ENCODE data around the gene CACNB2.

CACNB2 gene

GRCh38 chr10:18345308-18345707, 205.1 kb downstream of the CACNB2 start:
- Histone ChIP-seq H3K27ac (ENCODE audit: low read length) (no peak overlapping the region), H3K4me3 (ENCODE audit: low read length) (no peak overlapping the region), H3K36me3 (replicated peaks; ENCODE audit: low read depth, low read length) (no peaks in the 10 kb centered on the region), H3K9ac (ENCODE audit: low read length) (no peak overlapping the region), H4K20me1 (ENCODE audit: insufficient read depth, low read length) (no peaks in the 10 kb centered on the region), H3K4me2 (ENCODE audit: low read length) (no peak overlapping the region), H3K4me1 (ENCODE audit: low read length) (no peaks in the 10 kb centered on the region), H3K27me3 (ENCODE audit: low read depth, low read length) (no peaks in the 10 kb centered on the region), H3K9me3 (ENCODE audit: insufficient read depth, low read length) (no peaks in the 10 kb centered on the region), H2AFZ (ENCODE audit: low read depth, low read length) (no peak overlapping the region), H3K79me2 (ENCODE audit: low read length) (no peaks in the 10 kb centered on the region)
- no peak for TF ChIP-seq EZH2phosphoT487 (IDR thresholded peaks at IDR 0.05; ENCODE audit: low read depth)
- TF ChIP-seq CTCF (IDR thresholded peaks at IDR 0.05; ENCODE audit: low read depth, low read length), result no peak

- Histone ChIP-seq H3K36me3 (replicated peaks; ENCODE audit: low read depth, low read length) (no peaks in the 10 kb centered on the region), H2AFZ (ENCODE audit: low read depth, low read length) (no peak overlapping the region), H3K4me3 (ENCODE audit: low read length) (no peak overlapping the region), H3K4me1 (ENCODE audit: low read length) (no peaks in the 10 kb centered on the region), H3K9ac (ENCODE audit: low read length) (no peak overlapping the region), H3K4me2 (ENCODE audit: low read length) (no peak overlapping the region), H3K27me3 (ENCODE audit: low read depth, low read length) (no peaks in the 10 kb centered on the region), H4K20me1 (ENCODE audit: insufficient read depth, low read length) (no peaks in the 10 kb centered on the region), H3K9me3 (ENCODE audit: insufficient read depth, low read length) (peaks cover 8% of the 10 kb centered on the region; the same call in 1 of the 2 replicates), H3K27ac (ENCODE audit: low read length) (no peak overlapping the region), H3K79me2 (ENCODE audit: low read length) (no peaks in the 10 kb centered on the region)
- TF ChIP-seq EZH2phosphoT487 (IDR thresholded peaks at IDR 0.05; ENCODE audit: low read depth) (no peak), CTCF (IDR thresholded peaks at IDR 0.05; ENCODE audit: low read depth, low read length) (no peak)
Measured at GRCh38 chr10:18350340-18350739, 210.1 kb downstream of the CACNB2 start.

- Histone ChIP-seq H3K27ac (ENCODE audit: low read length) (no peak overlapping the region), H4K20me1 (ENCODE audit: insufficient read depth, low read length) (no peaks in the 10 kb centered on the region), H3K9me3 (ENCODE audit: insufficient read depth, low read length) (peaks cover 8% of the 10 kb centered on the region; the same call in 1 of the 2 replicates), H3K4me3 (ENCODE audit: low read length) (no peak overlapping the region), H3K79me2 (ENCODE audit: low read length) (no peaks in the 10 kb centered on the region), H3K4me2 (ENCODE audit: low read length) (no peak overlapping the region), H3K27me3 (ENCODE audit: low read depth, low read length) (no peaks in the 10 kb centered on the region), H3K4me1 (ENCODE audit: low read length) (no peaks in the 10 kb centered on the region), H3K36me3 (replicated peaks; ENCODE audit: low read depth, low read length) (no peaks in the 10 kb centered on the region), H2AFZ (ENCODE audit: low read depth, low read length) (no peak overlapping the region), H3K9ac (ENCODE audit: low read length) (no peak overlapping the region)
- TF ChIP-seq EZH2phosphoT487 (IDR thresholded peaks at IDR 0.05; ENCODE audit: low read depth) (no peak), CTCF (IDR thresholded peaks at IDR 0.05; ENCODE audit: low read depth, low read length) (no peak)
Measured at GRCh38 chr10:18351421-18351820, 211.2 kb downstream of the CACNB2 start.

- H3K4me2 ChIP-seq (ENCODE audit: low read length), result no peak overlapping the region
Measured at GRCh38 chr10:18352175-18352574, 212.0 kb downstream of the CACNB2 start.

More at GRCh38 chr10:18352175-18352574, 212.0 kb downstream of the CACNB2 start:
- TF ChIP-seq EZH2phosphoT487 (IDR thresholded peaks at IDR 0.05; ENCODE audit: low read depth), result no peak
- no peak for TF ChIP-seq CTCF (IDR thresholded peaks at IDR 0.05; ENCODE audit: low read depth, low read length)
- Histone ChIP-seq H3K27ac (ENCODE audit: low read length) (no peak overlapping the region), H3K36me3 (replicated peaks; ENCODE audit: low read depth, low read length) (no peaks in the 10 kb centered on the region), H3K9ac (ENCODE audit: low read length) (no peak overlapping the region), H3K79me2 (ENCODE audit: low read length) (no peaks in the 10 kb centered on the region), H3K4me3 (ENCODE audit: low read length) (no peak overlapping the region), H3K9me3 (ENCODE audit: insufficient read depth, low read length) (peaks cover 8% of the 10 kb centered on the region; the same call in 1 of the 2 replicates), H3K27me3 (ENCODE audit: low read depth, low read length) (no peaks in the 10 kb centered on the region), H4K20me1 (ENCODE audit: insufficient read depth, low read length) (no peaks in the 10 kb centered on the region), H3K4me1 (ENCODE audit: low read length) (no peaks in the 10 kb centered on the region), H2AFZ (ENCODE audit: low read depth, low read length) (no peak overlapping the region)
